ENCODE measurements around the gene TBC1D2.

DNA sequence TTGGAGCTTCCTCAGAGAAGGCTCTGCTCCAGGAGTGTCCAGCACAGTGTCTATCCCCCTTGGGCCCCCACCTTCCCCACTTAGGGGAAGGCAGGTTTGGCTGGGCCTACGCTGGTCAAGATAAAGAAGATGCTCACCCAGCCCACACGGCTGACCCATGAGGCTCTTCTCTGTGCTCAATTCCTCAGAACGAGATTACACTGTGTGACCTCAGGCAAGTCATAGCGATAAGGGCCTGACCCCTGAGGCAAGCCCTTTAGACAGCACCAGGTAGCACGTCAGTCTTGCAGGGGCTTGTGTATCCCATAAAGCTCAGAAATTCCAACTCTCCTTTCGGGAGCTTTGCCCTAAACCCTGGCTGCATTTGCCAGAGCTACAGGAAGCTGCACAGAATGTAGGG lies 95.7 kb downstream of the TBC1D2 start:
- TF ChIP-seq EZH2 (IDR thresholded peaks at IDR 0.05; ENCODE audit: borderline replicate concordance, low read depth, low read length, severe bottlenecking): no peak
- TF ChIP-seq, protein P1, sequence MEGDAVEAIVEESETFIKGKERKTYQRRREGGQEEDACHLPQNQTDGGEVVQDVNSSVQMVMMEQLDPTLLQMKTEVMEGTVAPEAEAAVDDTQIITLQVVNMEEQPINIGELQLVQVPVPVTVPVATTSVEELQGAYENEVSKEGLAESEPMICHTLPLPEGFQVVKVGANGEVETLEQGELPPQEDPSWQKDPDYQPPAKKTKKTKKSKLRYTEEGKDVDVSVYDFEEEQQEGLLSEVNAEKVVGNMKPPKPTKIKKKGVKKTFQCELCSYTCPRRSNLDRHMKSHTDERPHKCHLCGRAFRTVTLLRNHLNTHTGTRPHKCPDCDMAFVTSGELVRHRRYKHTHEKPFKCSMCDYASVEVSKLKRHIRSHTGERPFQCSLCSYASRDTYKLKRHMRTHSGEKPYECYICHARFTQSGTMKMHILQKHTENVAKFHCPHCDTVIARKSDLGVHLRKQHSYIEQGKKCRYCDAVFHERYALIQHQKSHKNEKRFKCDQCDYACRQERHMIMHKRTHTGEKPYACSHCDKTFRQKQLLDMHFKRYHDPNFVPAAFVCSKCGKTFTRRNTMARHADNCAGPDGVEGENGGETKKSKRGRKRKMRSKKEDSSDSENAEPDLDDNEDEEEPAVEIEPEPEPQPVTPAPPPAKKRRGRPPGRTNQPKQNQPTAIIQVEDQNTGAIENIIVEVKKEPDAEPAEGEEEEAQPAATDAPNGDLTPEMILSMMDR (IDR thresholded peaks at IDR 0.05; ENCODE audit: extremely low read depth in 1 of 2, insufficient read depth in 1 of 2, low read depth in 1 of 2, low read length in 2 of 2): no peak
- TF ChIP-seq POLR2AphosphoS5 (IDR thresholded peaks at IDR 0.05; ENCODE audit: insufficient read depth, low read depth, low read length): no peak
- TF ChIP-seq GATA2 (IDR thresholded peaks at IDR 0.05; ENCODE audit: insufficient read depth, insufficient read length, low read depth, low read length): no peak
- no peak for TF ChIP-seq POLR2A (IDR thresholded peaks at IDR 0.05; ENCODE audit: low read depth, low read length)
- TF ChIP-seq, protein P2, sequence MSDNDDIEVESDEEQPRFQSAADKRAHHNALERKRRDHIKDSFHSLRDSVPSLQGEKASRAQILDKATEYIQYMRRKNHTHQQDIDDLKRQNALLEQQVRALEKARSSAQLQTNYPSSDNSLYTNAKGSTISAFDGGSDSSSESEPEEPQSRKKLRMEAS (IDR thresholded peaks at IDR 0.05; ENCODE audit: insufficient read depth, insufficient read length): no peak
- no peak for TF ChIP-seq MYC (IDR thresholded peaks at IDR 0.05; ENCODE audit: low read depth, low read length)
- no peak for TF ChIP-seq FOS (IDR thresholded peaks at IDR 0.05; ENCODE audit: borderline replicate concordance, insufficient read depth, low read length)
- TF ChIP-seq JUN (IDR thresholded peaks at IDR 0.05; ENCODE audit: borderline replicate concordance, insufficient read depth, insufficient read length, low read depth): no peak

Measured in endothelial cell of umbilical vein (primary cell).